ENCODE measurements around the gene GLYR1. TPM values are rescaled to one million over a fixed set of nuclear protein-coding genes. Genes with fewer than 3 reads are reported as not detected.

The GLYR1 gene
- total and polyA plus RNA-seq, 2 donors (not counting 3 experiments of a cell fraction or from before 2014, with no cell fraction given): 47.9 to 107 TPM

DNA sequence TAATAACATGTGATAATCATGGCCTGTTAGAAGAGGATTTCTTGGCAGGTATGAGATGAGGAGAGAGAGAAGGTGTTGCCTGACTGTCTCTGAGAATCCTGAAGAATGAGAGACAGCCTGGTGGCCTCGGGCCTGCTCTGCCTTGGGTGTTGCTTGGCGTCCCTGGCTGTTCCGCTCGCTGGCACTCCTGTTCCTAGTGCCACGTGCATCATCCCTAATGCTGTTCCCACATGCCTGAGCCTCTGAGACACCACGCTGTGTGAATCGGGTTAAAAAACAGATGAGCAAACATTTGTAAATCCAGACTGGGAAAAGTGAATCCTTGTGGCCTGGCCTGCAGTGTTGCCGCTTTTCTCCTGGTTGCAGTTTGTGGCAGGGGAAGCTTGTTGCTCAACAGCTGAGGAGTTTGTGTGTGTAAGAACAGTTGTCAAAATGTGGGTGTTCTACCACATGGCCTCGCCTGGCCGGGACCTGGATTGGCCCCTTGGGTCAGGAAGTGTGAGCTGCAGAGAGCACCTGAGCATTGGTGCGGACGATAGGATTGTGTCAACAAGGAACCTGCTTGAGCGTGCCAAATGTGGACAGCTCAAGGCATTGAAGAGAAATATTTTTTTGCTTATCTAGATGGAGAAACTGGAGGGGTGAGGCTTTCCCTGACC lies 22.2 kb upstream of the GLYR1 start:
- Histone ChIP-seq H3K9me1 (replicated peaks; ENCODE audit: control insufficient read depth, extremely low read depth, insufficient read depth, low read length) (no peaks in the 10 kb centered on the region), H4K20me1 (replicated peaks; ENCODE audit: control insufficient read depth, extremely low read depth, insufficient read depth, low read length) (no peaks in the 10 kb centered on the region), H3K4me1 (ENCODE audit: control insufficient read depth, extremely low read depth, insufficient read depth, low read length) (no peaks in the 10 kb centered on the region), H3K27ac (ENCODE audit: insufficient read depth, low read depth, low read length) (no peak overlapping the region), H3K79me2 (ENCODE audit: control insufficient read depth, insufficient read depth, low read length) (peaks cover 49% of the 10 kb centered on the region), H3K4me3 (replicated peaks in 1 of 3; ENCODE audit: insufficient read depth in 1 of 3, low read depth in 1 of 3, low read length in 3 of 3) (no peak overlapping the region), H3K4me2 (ENCODE audit: insufficient read depth, low read length) (no peak overlapping the region), H3K9me3 (replicated peaks; ENCODE audit: control insufficient read depth, insufficient read depth, low read length) (no peaks in the 10 kb centered on the region), H2AFZ (ENCODE audit: low read depth, low read length) (no peak overlapping the region), H3K36me3 (ENCODE audit: control insufficient read depth in 2 of 2, extremely low read depth in 1 of 2, insufficient read depth in 2 of 2, low read length in 2 of 2) (peaks cover 15 to 33% of the 10 kb centered on the region in 2 experiments), H3K27me3 (ENCODE audit: control insufficient read depth in 2 of 2, insufficient read depth in 2 of 2, low read length in 2 of 2) (no peaks in the 10 kb centered on the region), H3K9ac (replicated peaks; ENCODE audit: extremely low read depth, insufficient read depth, low read length) (no peak overlapping the region)
- CTCF ChIA-PET: no interaction called here
- POLR2A ChIA-PET: no interaction called here
- TF ChIP-seq EZH2 (IDR thresholded peaks at IDR 0.05; ENCODE audit: borderline replicate concordance, low read depth, low read length, severe bottlenecking) (no peak), JUN (IDR thresholded peaks at IDR 0.05; ENCODE audit: borderline replicate concordance, insufficient read depth, insufficient read length, low read depth) (no peak), GATA2 (IDR thresholded peaks at IDR 0.05; ENCODE audit: insufficient read depth, insufficient read length, low read depth, low read length) (no peak), MYC (IDR thresholded peaks at IDR 0.05; ENCODE audit: low read depth, low read length) (no peak), FOS (IDR thresholded peaks at IDR 0.05; ENCODE audit: borderline replicate concordance, insufficient read depth, low read length) (no peak)
- TF ChIP-seq, protein P1, sequence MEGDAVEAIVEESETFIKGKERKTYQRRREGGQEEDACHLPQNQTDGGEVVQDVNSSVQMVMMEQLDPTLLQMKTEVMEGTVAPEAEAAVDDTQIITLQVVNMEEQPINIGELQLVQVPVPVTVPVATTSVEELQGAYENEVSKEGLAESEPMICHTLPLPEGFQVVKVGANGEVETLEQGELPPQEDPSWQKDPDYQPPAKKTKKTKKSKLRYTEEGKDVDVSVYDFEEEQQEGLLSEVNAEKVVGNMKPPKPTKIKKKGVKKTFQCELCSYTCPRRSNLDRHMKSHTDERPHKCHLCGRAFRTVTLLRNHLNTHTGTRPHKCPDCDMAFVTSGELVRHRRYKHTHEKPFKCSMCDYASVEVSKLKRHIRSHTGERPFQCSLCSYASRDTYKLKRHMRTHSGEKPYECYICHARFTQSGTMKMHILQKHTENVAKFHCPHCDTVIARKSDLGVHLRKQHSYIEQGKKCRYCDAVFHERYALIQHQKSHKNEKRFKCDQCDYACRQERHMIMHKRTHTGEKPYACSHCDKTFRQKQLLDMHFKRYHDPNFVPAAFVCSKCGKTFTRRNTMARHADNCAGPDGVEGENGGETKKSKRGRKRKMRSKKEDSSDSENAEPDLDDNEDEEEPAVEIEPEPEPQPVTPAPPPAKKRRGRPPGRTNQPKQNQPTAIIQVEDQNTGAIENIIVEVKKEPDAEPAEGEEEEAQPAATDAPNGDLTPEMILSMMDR (IDR thresholded peaks at IDR 0.05; ENCODE audit: extremely low read depth in 1 of 2, insufficient read depth in 1 of 2, low read depth in 1 of 2, low read length in 2 of 2): no peak
- TF ChIP-seq, protein P2, sequence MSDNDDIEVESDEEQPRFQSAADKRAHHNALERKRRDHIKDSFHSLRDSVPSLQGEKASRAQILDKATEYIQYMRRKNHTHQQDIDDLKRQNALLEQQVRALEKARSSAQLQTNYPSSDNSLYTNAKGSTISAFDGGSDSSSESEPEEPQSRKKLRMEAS (IDR thresholded peaks at IDR 0.05; ENCODE audit: insufficient read depth, insufficient read length): no peak
- intact Hi-C loops (cut with micrococcal nuclease) (no loop called here), dilution Hi-C loops (cut with MboI; ENCODE audit: extremely low pct_ligation_motif_present, low sequenced_read_pairs) (no loop called here)
- FAIRE-seq (no peak), DNase-seq (ENCODE audit: low read depth, low spot score) (no peak)
- no TSS peak for BruUV-seq (replicated peaks)

Measured in endothelial cell of umbilical vein (primary cell).